HTERT RPE-1 (cell line): Measurements from ENCODE around the gene BEAN1.
"Not testable (repeated sequence)": the region's sequence is repeated elsewhere in the genome, so short reads cannot be mapped to it uniquely, and the experiment has no call there.

Source experiments
- in situ Hi-C: fragments of 300-500 bp; cut with MboI; formaldehyde crosslinking; loops from 4 replicates; pipeline ENCODE4 v1.14.3; 2020; ENCODE audit warnings: low sequenced_read_pairs

The BEAN1 gene

GRCh38 chr16:66502020-66502913 lies 75.2 kb downstream of the BEAN1 start:
- in situ Hi-C loops, result no loop called here

GRCh38 chr16:66503030-66503429 lies 75.9 kb downstream of the BEAN1 start:
- in situ Hi-C loops, result no loop called here

GRCh38 chr16:66503612-66504011 lies 76.5 kb downstream of the BEAN1 start:
- in situ Hi-C loops, result no loop called here

- in situ Hi-C loops, result no loop called here
Observed at GRCh38 chr16:66507731-66508239, 80.7 kb downstream of the BEAN1 start.

- in situ Hi-C loops, result no loop called here
Observed at GRCh38 chr16:66508248-66508913, 81.3 kb downstream of the BEAN1 start.

GRCh38 chr16:66508914-66509496 lies 81.9 kb downstream of the BEAN1 start:
- in situ Hi-C loops, result no loop called here

- in situ Hi-C loops, result no loop called here
Observed at GRCh38 chr16:66509576-66509975, 82.5 kb downstream of the BEAN1 start.

GRCh38 chr16:66510298-66510697 lies 83.2 kb downstream of the BEAN1 start:
- in situ Hi-C loops, result no loop called here

- in situ Hi-C loops, result no loop called here
Observed at GRCh38 chr16:66510711-66511601, 83.9 kb downstream of the BEAN1 start.

GRCh38 chr16:66511602-66512271 lies 84.6 kb downstream of the BEAN1 start:
- in situ Hi-C loops, result no loop called here

- in situ Hi-C loops, result no loop called here
Observed at GRCh38 chr16:66512272-66513110, 85.4 kb downstream of the BEAN1 start.

- in situ Hi-C loops, result no loop called here
Observed at GRCh38 chr16:66513111-66513723, 86.1 kb downstream of the BEAN1 start.

- in situ Hi-C loops, result not testable (repeated sequence)
Observed at GRCh38 chr16:66514391-66514790, 87.3 kb downstream of the BEAN1 start.

- in situ Hi-C loops, result not testable (repeated sequence)
Observed at GRCh38 chr16:66514980-66515595, 88.0 kb downstream of the BEAN1 start.

GRCh38 chr16:66515596-66516508 lies 88.8 kb downstream of the BEAN1 start:
- in situ Hi-C loops, result no loop called here

GRCh38 chr16:66516509-66516807 lies 89.4 kb downstream of the BEAN1 start:
- in situ Hi-C loops, result no loop called here

- in situ Hi-C loops, result no loop called here
Observed at GRCh38 chr16:66516808-66517585, 89.9 kb downstream of the BEAN1 start.
